Colonic mucosa (tissue), 4 donors: ENCODE data around the gene RAP2A. TPM values are rescaled to one million over a fixed set of nuclear protein-coding genes. Genes with fewer than 3 reads are reported as not detected.

ENCODE experiments used
- DNase-seq: peaks from one replicate; pipeline ENCODE4 v3.0.0-alpha.2; 2020
- H3K27ac ChIP-seq: fragments of 200-600 bp; one replicate; pipeline ENCODE4 v1.8.0; 2021
- H3K27me3 ChIP-seq: fragments of 200-600 bp; one replicate; pipeline ENCODE4 v1.8.0; 2021
- H3K36me3 ChIP-seq: fragments of 200-600 bp; one replicate; pipeline ENCODE4 v1.8.0; 2021
- H3K4me1 ChIP-seq: fragments of 200-600 bp; one replicate; pipeline ENCODE4 v1.8.0; 2021; ENCODE audit warnings: mild to moderate bottlenecking
- H3K4me3 ChIP-seq: fragments of 200-600 bp; one replicate; pipeline ENCODE4 v1.8.0; 2021
- H3K9ac ChIP-seq, 2 donors: one replicate each; pipeline ENCODE4 v1.7.0; 2013; ENCODE audit warnings: control low read depth in 2 of 2, low read depth in 2 of 2, low read length in 2 of 2
- H3K9me3 ChIP-seq: fragments of 200-600 bp; one replicate; pipeline ENCODE4 v1.8.0; 2021
- intact Hi-C: fragments of 100-400 bp; cut with DNase I; formaldehyde crosslinking; loops from one replicate; pipeline ENCODE4 v1.14.1; 2022
- total RNA-seq, 2 donors: library from RNA; stranded (reverse); fragmentation: NEBNext Ultra II Directional in 1 of 2; extraction: Animal tissue kit (Norgen Biotek cat#: 25700) in 1 of 2; gene quantifications; one replicate each; pipeline ENCODE4 v1.2.1, GENCODE V29; 2021
- TF ChIP-seq, protein P1 (sequence below): fragments of 200-600 bp; IDR thresholded peaks from one replicate; pipeline ENCODE4 v1.8.0; 2022; ENCODE audit warnings: antibody characterized with exemption, mild to moderate bottlenecking
- donor health status: healthy.
- donor health status: DM: no; HTN: no; CAD: no.
- donor health status: DM: no; HTN: no; CAD: no.

The RAP2A gene
- total RNA-seq, 2 donors from 2014 or later, result 35.9 to 38.2 TPM

DNA sequence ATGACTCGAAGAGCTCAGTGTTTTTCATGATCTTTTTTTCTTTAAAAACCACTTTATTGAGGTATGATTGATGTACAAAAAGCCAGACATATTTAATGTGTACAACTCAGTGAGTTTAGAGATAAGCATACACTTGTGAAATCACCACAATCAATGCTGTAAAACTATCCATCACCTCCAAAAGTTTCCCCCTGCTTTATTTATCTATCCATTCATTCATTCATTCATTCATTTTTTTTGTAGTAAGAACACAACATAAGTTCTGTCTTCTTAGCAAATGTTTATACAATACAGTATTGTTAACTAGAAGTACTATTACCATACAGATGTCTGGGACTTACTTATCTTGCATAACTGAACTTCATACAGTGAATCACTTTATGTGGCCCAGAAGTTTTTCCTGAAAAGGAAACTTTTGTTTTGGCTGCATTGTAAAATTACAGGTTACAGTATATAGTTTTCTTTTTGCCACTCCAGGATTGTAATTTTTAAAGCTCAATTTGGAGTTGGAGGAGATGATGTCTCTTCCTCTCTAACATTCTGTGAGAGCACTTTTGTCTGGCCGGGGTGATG is 6.7 kb downstream of the RAP2A start:
- TF ChIP-seq, protein P1, sequence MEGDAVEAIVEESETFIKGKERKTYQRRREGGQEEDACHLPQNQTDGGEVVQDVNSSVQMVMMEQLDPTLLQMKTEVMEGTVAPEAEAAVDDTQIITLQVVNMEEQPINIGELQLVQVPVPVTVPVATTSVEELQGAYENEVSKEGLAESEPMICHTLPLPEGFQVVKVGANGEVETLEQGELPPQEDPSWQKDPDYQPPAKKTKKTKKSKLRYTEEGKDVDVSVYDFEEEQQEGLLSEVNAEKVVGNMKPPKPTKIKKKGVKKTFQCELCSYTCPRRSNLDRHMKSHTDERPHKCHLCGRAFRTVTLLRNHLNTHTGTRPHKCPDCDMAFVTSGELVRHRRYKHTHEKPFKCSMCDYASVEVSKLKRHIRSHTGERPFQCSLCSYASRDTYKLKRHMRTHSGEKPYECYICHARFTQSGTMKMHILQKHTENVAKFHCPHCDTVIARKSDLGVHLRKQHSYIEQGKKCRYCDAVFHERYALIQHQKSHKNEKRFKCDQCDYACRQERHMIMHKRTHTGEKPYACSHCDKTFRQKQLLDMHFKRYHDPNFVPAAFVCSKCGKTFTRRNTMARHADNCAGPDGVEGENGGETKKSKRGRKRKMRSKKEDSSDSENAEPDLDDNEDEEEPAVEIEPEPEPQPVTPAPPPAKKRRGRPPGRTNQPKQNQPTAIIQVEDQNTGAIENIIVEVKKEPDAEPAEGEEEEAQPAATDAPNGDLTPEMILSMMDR, result no peak
- intact Hi-C loops, result no loop called here
- Histone ChIP-seq H3K27ac (no peak overlapping the region), H3K9me3 (no peaks in the 10 kb centered on the region), H3K9ac (no peak overlapping the region), H3K4me1 (peaks cover 3% of the 10 kb centered on the region), H3K27me3 (no peaks in the 10 kb centered on the region), H3K4me3 (no peak overlapping the region), H3K36me3 (no peaks in the 10 kb centered on the region)
- no peak for DNase-seq

DNA sequence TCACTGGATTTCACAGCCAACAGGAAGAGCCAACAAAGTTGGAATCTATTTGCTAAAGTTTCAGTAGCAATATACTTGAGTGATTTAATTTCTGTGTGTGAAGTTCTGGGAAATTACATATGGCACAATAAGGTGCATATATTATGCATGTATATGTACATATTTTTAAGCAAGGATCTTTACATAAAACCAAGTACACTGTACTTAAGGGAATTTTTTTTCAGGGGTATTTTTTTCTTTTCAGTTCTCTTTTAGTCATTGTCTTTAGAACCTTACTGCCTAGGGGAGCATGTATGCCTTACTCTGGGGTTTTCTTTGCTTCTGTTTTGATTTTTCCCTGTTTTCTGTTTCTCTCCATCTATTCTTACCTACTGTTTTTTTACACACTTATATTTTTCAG is 7.4 kb downstream of the RAP2A start:
- Histone ChIP-seq H3K9me3 (no peaks in the 10 kb centered on the region), H3K27me3 (no peaks in the 10 kb centered on the region), H3K27ac (no peak overlapping the region), H3K4me3 (no peak overlapping the region), H3K36me3 (no peaks in the 10 kb centered on the region), H3K9ac (no peak overlapping the region), H3K4me1 (no peaks in the 10 kb centered on the region)
- TF ChIP-seq, protein P1, result no peak
- intact Hi-C loops, result no loop called here
- no peak for DNase-seq

DNA sequence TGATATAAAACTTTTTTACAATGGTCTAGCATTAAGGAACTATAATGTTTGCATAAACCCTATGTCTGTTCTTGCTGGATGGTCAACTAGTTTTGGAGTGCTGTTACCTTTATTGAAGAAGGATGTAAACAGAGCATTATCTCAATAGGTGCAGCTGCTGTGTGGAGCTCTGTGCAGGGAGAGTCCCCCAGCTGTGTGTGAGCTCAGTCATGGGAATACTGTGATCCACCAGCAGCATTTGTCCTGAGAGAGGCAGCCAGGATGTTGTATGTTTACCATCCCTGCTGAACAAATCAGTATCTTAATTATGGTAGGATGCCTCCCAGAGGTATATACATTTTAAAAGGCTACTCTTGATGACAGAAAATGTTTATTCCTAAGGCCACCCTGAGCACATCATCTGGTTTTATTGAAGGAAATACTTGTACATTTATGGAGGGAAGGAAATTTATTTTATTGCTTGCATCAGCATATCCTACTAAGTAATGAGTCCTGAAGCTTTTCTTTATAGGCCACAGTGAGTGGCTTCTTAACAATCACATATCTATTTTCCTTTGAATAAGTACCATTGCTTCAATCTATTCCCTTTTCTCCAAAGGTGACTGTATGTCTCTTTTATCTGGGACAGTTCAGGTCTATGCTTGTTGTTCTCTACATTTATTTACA is 11.7 kb downstream of the RAP2A start:
- no peaks in the 10 kb centered on the region for H3K4me1 ChIP-seq
- no peaks in the 10 kb centered on the region for H3K27me3 ChIP-seq
- intact Hi-C loops, result no loop called here
- no peak overlapping the region for H3K27ac ChIP-seq
- no peak overlapping the region for H3K9ac ChIP-seq
- no peak overlapping the region for H3K4me3 ChIP-seq
- no peaks in the 10 kb centered on the region for H3K36me3 ChIP-seq
- no peaks in the 10 kb centered on the region for H3K9me3 ChIP-seq
- TF ChIP-seq, protein P1, result no peak
- no peak for DNase-seq

DNA sequence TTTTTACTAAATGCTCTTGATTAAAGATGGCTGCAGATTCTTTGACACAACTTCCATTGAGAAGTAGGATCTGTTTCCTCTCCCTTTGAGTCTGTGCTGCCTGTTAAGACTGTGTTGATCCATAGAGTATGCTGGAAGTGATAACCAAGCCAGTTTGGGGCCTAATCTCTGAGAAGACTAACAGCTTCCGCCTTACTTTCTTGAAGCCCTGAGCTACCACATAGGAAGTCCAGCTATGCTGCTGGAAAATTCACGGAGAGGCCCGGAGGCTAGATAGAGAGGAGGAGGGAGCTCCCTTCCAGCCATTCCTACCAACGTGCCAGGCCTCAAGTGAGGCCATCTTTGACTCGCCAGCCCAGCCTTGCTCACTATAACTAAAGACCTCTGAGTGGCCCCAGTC is 12.5 kb downstream of the RAP2A start:
- no peaks in the 10 kb centered on the region for H3K27me3 ChIP-seq
- no peak overlapping the region for H3K9ac ChIP-seq
- TF ChIP-seq, protein P1, result no peak
- no peaks in the 10 kb centered on the region for H3K36me3 ChIP-seq
- no peak overlapping the region for H3K4me3 ChIP-seq
- H3K4me1 ChIP-seq, result no peaks in the 10 kb centered on the region
- intact Hi-C loops, result no loop called here
- no peaks in the 10 kb centered on the region for H3K9me3 ChIP-seq
- H3K27ac ChIP-seq, result no peak overlapping the region
- no peak for DNase-seq

DNA sequence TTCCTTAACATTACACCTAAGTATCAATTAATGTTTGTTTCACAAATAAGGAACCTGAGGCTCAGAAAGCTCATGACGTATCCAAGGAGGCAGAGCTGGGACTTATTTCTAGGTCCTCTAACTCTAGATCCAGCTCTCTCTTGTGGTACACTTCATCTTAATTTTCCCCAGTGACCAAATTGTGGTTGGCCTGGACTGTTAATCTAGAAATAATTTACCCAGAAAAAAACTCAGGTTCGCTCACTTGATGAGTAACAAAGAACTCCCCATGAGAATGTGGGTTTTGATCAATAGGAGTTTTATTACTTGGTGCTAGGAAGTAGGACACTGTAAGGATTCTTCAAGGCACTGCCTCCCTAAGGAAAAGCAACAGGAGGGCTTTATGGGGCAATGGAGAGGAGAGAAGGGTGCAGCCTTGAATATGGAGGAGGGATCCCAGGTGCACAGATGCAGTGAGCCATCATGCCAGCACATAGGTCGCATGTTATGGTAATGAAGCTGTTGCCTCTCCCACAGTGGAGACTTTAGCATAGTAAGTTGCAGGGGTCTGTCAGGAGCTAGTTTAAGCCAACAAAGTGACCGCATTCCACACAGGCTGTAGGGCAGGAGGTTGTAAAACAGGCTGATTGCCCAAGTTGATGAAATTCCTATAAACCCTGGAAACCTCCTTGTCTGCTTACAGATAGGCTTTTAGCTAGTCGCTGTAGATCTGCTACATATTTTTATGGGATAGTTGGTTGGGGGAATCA is 14.7 kb downstream of the RAP2A start:
- H3K4me1 ChIP-seq, result no peaks in the 10 kb centered on the region
- no peaks in the 10 kb centered on the region for H3K9me3 ChIP-seq
- no peak for DNase-seq
- no peak overlapping the region for H3K4me3 ChIP-seq
- H3K9ac ChIP-seq, result no peak overlapping the region
- intact Hi-C loops, result no loop called here
- no peaks in the 10 kb centered on the region for H3K27me3 ChIP-seq
- H3K36me3 ChIP-seq, result no peaks in the 10 kb centered on the region
- TF ChIP-seq, protein P1, result no peak
- no peak overlapping the region for H3K27ac ChIP-seq
